ENCODE measurements around the gene BEGAIN.

GRCh38 chr14:100562751-100563150 lies 24.5 kb downstream of the BEGAIN start:
- TF ChIP-seq CTCF (IDR thresholded peaks at IDR 0.05): no peak
- no peak for TF ChIP-seq POLR2AphosphoS5 (IDR thresholded peaks at IDR 0.05)
- TF ChIP-seq EP300 (IDR thresholded peaks at IDR 0.05; ENCODE audit: low read depth): no peak
